Midbrain (tissue), 1 donor: ENCODE data around the gene POTEH.
"Not testable (repeated sequence)": the region's sequence is repeated elsewhere in the genome, so short reads cannot be mapped to it uniquely, and the experiment has no call there.

Experiments used
- DNase-seq: peaks from one replicate; lab custom pipeline; 2025; lab: John Stamatoyannopoulos, UW

POTEH gene

GRCh38 chr22:15738157-15738908, 48.5 kb downstream of the POTEH start:
- DNase-seq = not testable (repeated sequence)

GRCh38 chr22:15738909-15739391, 49.1 kb downstream of the POTEH start:
- not testable (repeated sequence) for DNase-seq

DNA sequence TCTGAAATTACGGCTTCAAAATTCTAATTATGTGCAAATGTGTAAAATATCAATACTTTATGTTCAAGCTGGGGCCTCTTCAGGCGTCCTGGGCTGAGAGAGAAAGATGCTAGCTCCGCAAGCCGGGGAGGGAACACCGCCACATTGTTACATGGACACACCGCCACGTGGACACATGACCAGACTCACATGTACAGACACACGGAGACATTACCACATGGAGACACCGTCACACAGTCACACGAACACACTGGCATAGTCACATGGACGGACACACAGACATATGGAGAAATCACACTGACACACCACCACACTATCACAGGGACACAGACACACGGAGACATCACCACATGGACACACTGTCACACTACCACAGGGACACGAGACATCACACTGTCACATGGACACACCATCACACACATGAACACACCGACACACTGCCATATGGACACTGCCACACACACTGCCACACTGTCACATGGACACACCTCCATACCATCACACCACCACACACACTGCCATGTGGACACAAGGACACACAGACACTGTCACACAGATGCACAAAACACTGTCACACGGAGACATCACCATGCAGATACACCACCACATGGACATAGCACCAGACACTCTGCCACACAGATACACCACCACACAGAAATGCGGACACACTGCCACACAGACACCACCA, 58.0 kb downstream of the POTEH start:
- DNase-seq = not testable (repeated sequence)

GRCh38 chr22:15749181-15749970, 59.5 kb downstream of the POTEH start:
- not testable (repeated sequence) for DNase-seq

DNA sequence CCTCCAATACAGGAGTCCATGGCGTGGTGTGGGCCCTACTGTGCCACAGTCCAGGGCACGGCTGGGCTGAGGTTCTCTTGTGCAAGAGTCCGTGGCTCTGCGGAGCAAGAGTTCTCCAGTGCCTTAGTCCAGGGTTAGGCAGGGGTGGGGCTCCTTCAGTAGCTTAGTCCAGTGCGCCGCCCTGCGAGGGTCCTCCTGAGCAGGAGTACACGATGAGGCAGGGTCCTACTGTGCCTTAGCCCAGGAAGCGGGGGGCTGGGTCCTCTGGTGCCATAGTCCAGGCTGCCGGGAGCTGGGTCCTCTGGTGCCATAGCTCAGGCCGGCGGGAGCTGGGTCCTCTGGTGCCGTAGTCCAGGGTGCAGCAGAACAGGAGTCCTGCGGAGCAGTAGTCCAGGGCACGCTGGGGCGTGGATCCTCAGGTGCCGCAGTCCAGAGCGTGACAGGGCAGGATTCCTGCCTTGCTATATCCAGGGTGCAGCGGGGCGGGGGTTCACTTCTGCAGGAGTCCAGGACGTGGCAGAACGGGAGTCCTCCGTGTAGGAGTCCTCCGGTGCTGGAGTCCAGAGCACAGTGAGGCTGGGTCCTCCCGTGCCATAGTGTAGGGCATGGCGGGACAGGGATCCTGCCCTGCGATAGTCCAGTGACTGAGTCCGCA, 69.7 kb downstream of the POTEH start:
- not testable (repeated sequence) for DNase-seq

GRCh38 chr22:15760388-15761150, 70.7 kb downstream of the POTEH start:
- not testable (repeated sequence) for DNase-seq

- not testable (repeated sequence) for DNase-seq
Observed at GRCh38 chr22:15761151-15761777, 71.4 kb downstream of the POTEH start.

DNA sequence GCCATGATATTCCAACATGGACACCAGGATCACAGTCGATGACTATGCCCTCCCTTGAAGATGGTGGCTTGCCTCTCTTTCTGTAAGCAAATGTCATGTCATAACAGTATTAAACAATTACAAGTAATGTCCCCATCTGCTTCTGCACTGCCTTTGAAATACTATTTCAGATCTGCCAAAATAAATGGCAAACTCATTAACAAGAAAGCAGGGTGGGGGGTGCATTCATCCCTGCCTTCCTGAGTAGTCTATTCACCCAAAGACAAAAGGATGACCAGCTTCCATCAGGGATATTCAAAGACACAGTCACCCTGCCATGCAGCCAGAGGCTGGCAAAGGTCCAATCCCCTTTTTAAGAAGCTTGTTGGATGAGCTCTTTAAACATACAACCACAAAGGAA, 73.7 kb downstream of the POTEH start:
- DNase-seq = not testable (repeated sequence)
